ENCODE measurements around the gene RMC1.

RMC1 gene

GRCh38 chr18:23494992-23495391, 8.3 kb upstream of the RMC1 start:
- H3K4me1 ChIP-seq: no peaks in the 10 kb centered on the region
- no peaks in the 10 kb centered on the region for H3K36me3 ChIP-seq
- H3K4me3 ChIP-seq (ENCODE audit: low read depth, low read length): no peak overlapping the region
- H3K27me3 ChIP-seq: no peaks in the 10 kb centered on the region
- H3K9me3 ChIP-seq: no peaks in the 10 kb centered on the region
- no peak for DNase-seq
- TF ChIP-seq, protein P1, sequence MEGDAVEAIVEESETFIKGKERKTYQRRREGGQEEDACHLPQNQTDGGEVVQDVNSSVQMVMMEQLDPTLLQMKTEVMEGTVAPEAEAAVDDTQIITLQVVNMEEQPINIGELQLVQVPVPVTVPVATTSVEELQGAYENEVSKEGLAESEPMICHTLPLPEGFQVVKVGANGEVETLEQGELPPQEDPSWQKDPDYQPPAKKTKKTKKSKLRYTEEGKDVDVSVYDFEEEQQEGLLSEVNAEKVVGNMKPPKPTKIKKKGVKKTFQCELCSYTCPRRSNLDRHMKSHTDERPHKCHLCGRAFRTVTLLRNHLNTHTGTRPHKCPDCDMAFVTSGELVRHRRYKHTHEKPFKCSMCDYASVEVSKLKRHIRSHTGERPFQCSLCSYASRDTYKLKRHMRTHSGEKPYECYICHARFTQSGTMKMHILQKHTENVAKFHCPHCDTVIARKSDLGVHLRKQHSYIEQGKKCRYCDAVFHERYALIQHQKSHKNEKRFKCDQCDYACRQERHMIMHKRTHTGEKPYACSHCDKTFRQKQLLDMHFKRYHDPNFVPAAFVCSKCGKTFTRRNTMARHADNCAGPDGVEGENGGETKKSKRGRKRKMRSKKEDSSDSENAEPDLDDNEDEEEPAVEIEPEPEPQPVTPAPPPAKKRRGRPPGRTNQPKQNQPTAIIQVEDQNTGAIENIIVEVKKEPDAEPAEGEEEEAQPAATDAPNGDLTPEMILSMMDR (IDR thresholded peaks at IDR 0.05; ENCODE audit: low read depth, low read length): no peak

DNA sequence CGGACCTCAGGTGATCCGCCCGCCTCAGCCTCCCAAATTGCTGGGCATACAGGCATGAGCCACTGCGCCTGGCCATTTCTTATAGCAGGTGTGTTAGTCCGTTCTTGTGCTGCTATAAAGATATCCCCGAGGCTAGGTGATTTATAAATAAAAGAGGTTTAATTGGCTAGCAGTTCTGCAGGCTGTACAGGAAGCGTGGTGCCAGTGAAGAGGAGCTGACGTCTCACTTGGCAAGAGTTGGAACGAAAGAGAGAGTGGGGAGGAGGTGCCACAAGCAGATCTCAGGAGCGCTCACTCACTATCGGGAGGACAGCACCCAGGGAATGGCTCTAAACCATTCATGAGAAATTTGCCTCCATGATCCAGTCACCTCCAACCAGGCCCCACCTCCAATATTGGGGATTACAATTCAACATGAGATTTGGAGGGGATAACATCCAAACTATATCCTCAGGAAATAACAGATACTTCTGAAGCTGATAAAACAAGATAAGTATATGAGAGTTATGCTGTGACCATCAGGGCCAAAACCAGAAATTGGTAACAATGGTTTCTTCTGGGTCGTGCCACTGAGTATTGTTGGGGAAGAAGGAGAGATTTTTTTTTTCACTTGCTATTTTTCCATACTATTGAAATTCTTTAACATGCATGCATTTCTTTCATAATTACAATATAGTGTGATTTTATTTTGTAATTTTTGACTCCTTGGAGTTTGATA, 7.4 kb upstream of the RMC1 start:
- Histone ChIP-seq H3K27me3 (no peaks in the 10 kb centered on the region), H3K4me3 (ENCODE audit: low read depth, low read length) (no peak overlapping the region), H3K4me1 (no peaks in the 10 kb centered on the region), H3K9me3 (no peaks in the 10 kb centered on the region), H3K36me3 (no peaks in the 10 kb centered on the region)
- DNase-seq: no peak
- TF ChIP-seq, protein P1 (IDR thresholded peaks at IDR 0.05; ENCODE audit: low read depth, low read length): no peak

- Histone ChIP-seq H3K4me1 (no peaks in the 10 kb centered on the region), H3K36me3 (no peaks in the 10 kb centered on the region), H3K27me3 (no peaks in the 10 kb centered on the region), H3K4me3 (ENCODE audit: low read depth, low read length) (no peak overlapping the region), H3K9me3 (no peaks in the 10 kb centered on the region)
- TF ChIP-seq, protein P1 (IDR thresholded peaks at IDR 0.05; ENCODE audit: low read depth, low read length): no peak
- no peak for DNase-seq
Measured at GRCh38 chr18:23498117-23498516, 5.2 kb upstream of the RMC1 start.

DNA sequence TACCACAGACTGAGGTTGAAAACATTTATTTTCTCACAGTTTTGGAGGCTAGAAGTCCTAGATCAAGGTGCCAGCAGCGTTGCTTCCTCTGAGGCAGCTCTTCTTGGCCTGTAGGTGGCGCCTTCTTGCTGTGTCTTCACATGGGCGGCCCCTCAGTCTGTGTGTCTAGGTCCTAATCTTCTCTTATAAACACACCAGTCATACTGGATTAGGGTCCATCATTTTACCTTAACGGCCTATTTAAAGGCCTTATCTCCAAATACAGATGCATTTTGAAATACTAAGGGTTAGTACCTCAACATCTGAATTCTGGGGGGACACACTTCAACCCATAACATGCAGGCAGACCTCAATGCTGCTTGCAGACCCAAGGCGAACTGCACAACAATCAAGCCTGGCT, 4.4 kb upstream of the RMC1 start:
- Histone ChIP-seq H3K36me3 (no peaks in the 10 kb centered on the region), H3K9me3 (no peaks in the 10 kb centered on the region), H3K4me3 (ENCODE audit: low read depth, low read length) (no peak overlapping the region), H3K27me3 (no peaks in the 10 kb centered on the region), H3K4me1 (no peaks in the 10 kb centered on the region)
- TF ChIP-seq, protein P1 (IDR thresholded peaks at IDR 0.05; ENCODE audit: low read depth, low read length): peak; percentile 82
- peak; percentile 63 for DNase-seq

- TF ChIP-seq, protein P1 (IDR thresholded peaks at IDR 0.05; ENCODE audit: low read depth, low read length): no peak
- no peaks in the 10 kb centered on the region for H3K36me3 ChIP-seq
- no peak for DNase-seq
- no peaks in the 10 kb centered on the region for H3K9me3 ChIP-seq
- H3K27me3 ChIP-seq: no peaks in the 10 kb centered on the region
- no peak overlapping the region for H3K4me3 ChIP-seq (ENCODE audit: low read depth, low read length)
- H3K4me1 ChIP-seq: no peaks in the 10 kb centered on the region
Measured at GRCh38 chr18:23499291-23499781, 4.0 kb upstream of the RMC1 start.

- TF ChIP-seq, protein P1 (IDR thresholded peaks at IDR 0.05; ENCODE audit: low read depth, low read length): no peak
- Histone ChIP-seq H3K36me3 (no peaks in the 10 kb centered on the region), H3K4me1 (no peaks in the 10 kb centered on the region), H3K4me3 (ENCODE audit: low read depth, low read length) (no peak overlapping the region), H3K27me3 (no peaks in the 10 kb centered on the region), H3K9me3 (no peaks in the 10 kb centered on the region)
- no peak for DNase-seq
Measured at GRCh38 chr18:23501626-23502025, 1.7 kb upstream of the RMC1 start.

All from BE2C (cell line).